ENCODE data around the gene CACNA1G.

The CACNA1G gene

DNA sequence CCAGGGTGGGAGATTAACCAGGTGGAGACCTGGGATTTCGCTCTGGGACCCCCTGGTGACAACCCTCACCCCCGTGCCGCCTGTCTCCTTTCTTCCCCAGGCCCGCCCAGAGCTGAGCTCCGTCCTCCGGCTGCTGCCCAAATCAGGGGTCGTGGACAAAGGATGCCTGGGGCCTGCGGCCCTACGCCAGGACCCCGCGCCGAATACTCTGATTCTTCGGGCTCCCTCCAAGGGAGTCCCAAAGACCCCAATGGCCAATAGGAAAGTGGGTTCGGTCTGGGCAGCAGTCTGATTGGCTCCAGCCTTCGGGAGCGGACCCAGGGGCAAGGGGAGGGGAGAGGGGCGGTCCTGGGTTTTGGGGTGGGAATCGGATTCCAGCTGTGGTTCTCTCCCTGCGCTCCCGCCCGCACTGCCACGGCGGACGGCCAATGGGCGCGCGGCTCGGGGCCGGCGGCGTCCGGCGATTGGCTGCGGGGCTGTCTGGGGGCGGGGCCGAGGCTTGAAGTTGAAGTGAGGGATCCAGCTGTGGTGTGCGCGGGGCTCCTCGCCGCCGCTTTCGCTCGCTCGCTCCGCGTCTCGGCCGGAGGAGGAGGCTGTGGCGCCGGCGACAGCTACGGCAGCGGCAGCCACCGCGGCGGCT lies at the start of gene CACNA1G:
CACNA1G (plus strand) TSS at position 531 of the 640 bp plus-strand sequence. CDS start 745 bp downstream, outside the sequence.
- DNase-seq, result peak; percentile 92

- no peak for DNase-seq
These were observed 49.5 kb upstream of the CACNA1G start for GRCh38 chr17:50511058-50511457.

DNA sequence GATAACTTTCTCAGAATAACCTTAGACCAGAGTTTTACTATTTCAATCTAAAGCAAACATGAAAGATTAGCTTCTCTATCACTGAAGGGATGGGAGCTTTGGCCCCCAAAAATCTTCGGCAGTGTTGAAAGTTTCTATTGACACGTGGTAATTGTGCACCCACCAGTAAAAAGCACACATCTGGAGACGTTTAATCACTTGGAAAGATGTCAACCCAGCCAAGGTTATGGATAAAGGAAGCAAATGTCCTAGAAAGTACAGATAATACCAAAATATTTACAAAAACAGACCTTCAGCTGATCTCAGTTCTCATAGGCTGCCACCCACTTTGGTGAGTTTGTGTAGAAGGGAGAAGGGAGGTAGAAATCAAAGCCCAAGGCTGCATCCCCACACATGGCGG lies 47.0 kb upstream of the CACNA1G start:
- DNase-seq, result no peak

GRCh38 chr17:50514388-50514787 lies 46.1 kb upstream of the CACNA1G start:
- no peak for DNase-seq

DNA sequence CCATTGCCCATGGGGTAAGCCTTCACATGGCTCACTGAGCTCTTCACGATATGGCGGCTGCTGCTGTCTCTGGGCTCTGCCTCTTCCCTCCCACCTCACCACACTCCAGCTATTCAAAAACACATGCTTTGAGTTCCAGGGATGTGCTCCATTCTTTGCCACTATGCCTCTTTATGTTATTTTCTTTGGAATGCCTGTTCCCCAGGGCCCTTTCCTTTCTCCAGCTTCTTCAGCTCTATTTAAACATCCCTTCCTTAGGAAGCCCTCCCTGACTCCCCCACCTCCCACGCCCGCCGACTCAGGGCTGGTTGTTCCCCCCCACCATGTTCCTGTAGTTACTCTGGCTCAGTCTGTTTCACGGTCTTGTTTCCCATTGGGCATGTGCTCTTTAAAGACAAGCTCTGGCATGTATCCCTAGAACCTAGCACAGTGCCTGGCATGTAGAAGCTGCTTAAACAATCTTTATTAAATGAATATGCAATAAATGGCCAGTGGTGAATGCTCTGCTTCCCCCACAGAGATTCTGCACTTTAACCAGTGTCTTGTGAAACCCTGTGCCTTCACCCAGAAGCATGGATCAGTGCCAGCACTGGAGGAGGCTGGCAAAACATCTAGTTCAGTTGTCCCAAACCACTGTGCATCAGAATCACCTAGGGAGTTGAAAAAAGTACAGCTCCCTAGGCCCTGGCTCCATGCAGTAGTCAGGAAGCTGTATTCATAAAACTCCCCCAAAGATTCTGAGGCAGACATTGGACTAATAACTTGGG lies 45.4 kb upstream of the CACNA1G start:
- DNase-seq, result no peak

- no peak for DNase-seq
These were observed 43.5 kb upstream of the CACNA1G start for GRCh38 chr17:50517011-50517410.

DNA sequence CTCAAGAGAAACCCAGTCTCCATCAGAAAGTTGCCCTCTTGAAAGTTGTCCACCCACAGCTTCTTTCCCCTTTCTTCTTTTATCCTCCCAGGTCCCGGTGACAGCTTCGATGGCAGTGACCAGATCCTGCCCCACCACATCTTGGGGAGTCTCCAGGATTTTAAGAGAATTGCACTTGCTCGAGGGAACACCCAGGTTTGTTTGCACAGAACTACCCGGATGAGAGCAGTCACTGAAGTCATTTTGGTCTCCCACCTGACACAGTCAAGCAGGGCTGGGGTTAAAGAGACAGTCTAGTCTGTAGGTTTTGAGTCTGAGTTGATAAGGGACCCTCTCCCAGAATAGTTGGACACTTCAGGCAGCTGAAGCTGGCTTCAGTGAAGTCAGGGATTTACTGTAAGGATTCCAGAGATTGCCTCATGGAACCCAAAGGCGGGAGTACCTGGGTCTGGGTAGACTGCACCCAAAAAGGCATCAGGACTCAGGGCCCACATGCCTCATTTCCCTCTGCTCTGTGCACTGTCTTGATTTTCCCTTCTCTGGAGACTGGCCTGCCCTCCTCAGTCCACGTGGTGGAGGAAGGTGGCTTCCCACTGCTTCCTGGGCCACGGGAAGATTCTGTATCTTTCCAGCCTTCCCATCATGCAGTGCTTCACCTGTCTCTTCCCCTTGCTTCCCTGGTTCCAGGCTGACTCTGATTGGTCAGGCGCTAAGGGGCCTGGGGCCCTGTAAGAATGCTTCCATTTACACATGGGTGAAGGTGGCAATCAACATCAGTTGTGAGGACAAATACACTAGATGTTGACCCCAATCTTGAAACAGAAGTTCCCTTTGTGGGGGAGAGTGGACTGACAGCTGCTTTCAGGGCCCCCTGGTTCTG lies 42.8 kb upstream of the CACNA1G start:
- no peak for DNase-seq

- DNase-seq, result no peak
These were observed 42.0 kb upstream of the CACNA1G start for GRCh38 chr17:50518384-50519023.

GRCh38 chr17:50519141-50519834 lies 41.2 kb upstream of the CACNA1G start:
- DNase-seq, result no peak

DNA sequence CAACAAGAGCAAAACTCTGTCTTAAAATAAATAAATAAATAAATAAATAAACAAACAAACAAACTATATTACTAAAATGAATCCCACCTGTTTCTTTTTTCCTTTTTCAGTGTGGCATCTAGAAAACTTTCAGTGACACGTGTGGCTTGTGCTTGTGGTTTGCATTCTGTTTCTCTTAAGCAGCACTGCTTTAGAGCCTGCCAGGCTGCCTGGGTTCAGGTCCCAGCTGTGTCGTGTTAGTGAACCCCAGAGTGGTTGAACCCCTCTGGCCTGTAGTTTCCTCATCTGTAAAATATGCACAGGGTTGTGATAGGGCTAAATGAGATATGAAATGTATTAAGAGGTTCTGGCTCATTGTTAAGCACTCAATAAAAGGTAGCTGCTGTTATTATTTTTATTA lies 40.0 kb upstream of the CACNA1G start:
- DNase-seq, result no peak

- no peak for DNase-seq
These were observed 39.0 kb upstream of the CACNA1G start for GRCh38 chr17:50521514-50521913.

GRCh38 chr17:50522766-50523165 lies 37.7 kb upstream of the CACNA1G start:
- DNase-seq, result no peak

GRCh38 chr17:50523208-50523607 lies 37.3 kb upstream of the CACNA1G start:
- DNase-seq, result no peak

GRCh38 chr17:50524838-50525237 lies 35.7 kb upstream of the CACNA1G start:
- DNase-seq, result no peak

- no peak for DNase-seq
These were observed 33.3 kb upstream of the CACNA1G start for GRCh38 chr17:50527155-50527762.

- DNase-seq, result no peak
These were observed 32.5 kb upstream of the CACNA1G start for GRCh38 chr17:50527949-50528474.

- DNase-seq, result no peak
These were observed 30.7 kb upstream of the CACNA1G start for GRCh38 chr17:50529849-50530248.

DNA sequence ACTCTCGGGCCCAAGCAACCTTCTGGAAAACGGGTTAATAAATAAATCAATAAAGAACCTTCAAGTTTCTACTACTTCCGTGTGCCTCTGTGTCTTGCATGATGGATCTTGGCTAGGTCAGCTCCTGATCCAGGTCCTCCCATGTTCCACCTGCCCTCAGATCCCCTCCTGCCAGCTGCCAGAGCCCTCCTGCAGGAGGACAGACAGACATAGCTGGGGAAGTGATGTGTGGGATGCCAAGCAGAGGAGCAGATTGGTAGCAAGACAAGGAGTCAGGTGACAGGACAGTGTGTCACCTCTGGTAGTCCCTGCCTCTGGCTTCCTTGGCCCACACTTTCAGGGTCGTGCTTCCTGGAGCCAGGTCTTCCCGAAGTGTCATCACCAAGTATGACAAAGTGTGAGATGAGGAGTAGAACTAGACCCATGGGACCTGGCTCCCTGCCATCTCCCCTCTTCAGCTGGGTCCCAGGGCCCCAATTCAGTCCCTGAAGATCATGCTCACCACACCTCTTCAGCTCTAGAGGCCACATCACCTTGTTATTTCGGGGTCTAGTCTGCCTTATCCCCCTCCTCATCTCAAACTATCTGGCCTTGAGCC lies 29.0 kb upstream of the CACNA1G start:
- no peak for DNase-seq

GRCh38 chr17:50532452-50533024 lies 28.0 kb upstream of the CACNA1G start, which contains the start of gene EPN3:
Gene EPN3 (plus strand): TSS chr17:50532735. CDS start chr17:50536557, 3,822 bp downstream.
- DNase-seq, result no peak

GRCh38 chr17:50533185-50533584 lies 27.3 kb upstream of the CACNA1G start:
- no peak for DNase-seq

- DNase-seq, result no peak
These were observed 26.8 kb upstream of the CACNA1G start for GRCh38 chr17:50533720-50534148.
